ENCODE results near the gene PTCD3. TPM values are rescaled to one million over a fixed set of nuclear protein-coding genes. Genes with fewer than 3 reads are reported as not detected.

PTCD3 gene
- 86.1 and 100 TPM in 2 replicates for total RNA-seq (2014; rRNA removed)
- 15.4 TPM for polyA plus RNA-seq (2012)

DNA sequence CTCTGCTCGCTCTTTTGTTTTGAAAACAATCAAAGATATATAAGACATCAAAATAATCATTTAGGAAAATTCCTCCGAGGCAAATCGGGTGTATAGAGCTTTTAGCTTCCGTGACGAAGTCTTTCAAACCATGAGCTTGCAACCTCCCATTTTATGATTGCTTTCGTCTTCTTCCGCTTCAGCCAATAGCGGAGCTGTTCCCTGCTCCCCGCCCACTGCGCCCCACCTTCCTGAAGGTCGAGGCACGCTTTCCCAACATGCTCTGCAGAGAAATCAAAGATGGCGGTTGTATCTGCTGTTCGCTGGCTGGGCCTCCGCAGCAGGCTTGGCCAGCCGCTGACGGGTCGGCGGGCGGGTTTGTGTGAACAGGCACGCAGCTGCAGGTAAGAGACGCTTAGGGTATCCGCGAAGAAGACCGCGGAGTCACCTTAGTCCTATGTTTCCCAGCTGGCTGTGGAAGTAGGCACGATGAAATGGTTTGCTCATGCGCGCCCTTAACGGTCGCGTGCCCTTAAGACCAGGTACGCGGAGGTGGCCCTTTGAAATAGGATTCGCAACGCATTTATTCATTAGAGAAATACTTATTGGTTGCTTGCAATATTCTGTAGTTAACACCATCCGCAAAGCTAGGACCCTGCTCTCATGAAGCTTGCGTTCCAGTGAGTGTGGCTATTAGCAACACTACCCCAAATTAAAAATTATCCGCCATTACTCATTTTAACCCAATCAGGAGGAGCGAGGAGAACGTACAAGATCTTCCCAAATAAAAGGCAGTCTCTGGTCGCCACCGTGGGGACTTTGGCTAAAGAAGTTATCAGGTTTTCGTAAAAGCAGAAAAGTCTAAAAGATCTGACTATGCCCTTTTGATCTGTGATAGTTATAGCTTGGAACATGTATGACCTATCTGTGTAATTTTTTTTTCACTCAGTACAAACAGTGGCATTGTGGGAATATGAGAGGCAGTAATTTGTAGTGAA lies at the start of gene PTCD3:
Gene PTCD3 (plus strand): TSS at position 267 of the 977 bp plus-strand sequence. CDS start 13 bp downstream, at position 280.
- DNase-seq (ENCODE audit: low read depth) = peak; percentile 93

DNA sequence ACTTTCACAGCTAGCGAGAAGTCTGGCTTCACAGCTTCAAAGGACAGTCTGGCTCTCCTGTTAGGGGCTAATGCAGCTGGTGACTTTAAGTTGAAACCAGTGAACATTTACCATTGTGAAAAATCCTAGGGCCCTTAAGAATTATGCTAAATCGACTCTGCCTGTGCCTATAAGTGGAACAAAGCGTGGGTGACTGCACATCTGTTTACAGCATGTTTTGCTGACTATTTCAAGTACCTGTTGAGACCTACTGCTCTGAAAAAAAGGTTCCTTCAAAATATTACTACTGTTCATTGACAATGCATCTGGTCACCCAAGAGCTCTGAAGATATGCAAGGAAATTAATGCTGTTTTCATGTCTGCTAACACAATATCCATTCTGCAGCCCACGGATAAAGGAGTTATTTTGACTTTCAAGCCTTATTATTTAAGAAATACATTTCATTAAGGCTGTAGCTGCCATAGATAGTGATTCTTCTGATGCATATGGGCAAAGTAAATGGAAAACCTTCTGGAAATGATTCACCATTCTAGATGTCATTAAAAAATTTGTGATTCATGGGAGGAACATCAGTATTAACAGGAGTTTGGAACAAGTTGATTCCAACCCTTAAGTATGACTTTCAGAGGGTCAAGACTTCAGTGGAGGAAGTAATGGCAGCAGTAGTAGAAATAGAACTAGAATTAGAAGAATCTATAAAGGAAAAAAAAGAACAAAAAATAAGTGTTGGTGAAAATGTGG lies 49.3 kb upstream of the PTCD3 start:
- DNase-seq (ENCODE audit: low read depth) = no peak

DNA sequence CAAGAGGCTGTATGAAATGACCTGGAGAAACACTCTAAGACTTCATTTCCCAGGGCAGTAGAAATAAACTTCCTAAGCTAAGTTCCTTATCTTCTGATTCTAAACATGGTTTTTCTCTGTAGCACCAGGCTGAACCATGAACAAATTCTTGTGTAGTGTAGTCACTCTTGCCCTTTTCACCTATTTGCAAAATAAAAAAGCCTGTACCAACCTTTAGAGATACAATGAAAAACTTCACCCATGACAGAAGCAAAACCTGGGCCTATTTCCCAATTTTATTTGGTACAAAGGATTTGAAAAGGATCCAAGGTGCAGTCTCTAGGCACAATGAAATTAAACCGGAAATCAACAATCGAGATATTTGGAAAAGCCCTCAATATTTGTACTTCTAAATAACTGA lies 44.0 kb upstream of the PTCD3 start:
- peak; percentile 70 for DNase-seq (ENCODE audit: low read depth)

DNA sequence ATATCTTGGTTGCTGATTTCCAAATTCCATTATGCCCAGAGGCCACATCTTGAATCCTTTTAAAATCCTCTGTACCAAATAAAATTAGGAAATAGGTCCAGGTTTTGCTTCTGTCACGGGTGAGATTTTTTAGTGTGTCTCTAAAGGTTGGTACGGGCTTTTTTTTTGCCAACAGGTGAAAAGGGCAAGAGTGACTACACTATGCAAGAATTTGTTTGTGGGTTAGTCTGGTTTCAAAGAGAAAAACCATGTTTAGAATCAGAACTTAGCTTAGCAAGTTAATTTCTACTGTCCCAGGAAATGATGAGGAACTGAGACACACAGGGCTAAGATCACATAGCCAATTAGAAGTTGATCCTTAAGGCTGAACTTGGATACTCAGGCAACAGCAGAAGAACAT lies 42.0 kb upstream of the PTCD3 start:
- peak; percentile 72 for DNase-seq (ENCODE audit: low read depth)

DNA sequence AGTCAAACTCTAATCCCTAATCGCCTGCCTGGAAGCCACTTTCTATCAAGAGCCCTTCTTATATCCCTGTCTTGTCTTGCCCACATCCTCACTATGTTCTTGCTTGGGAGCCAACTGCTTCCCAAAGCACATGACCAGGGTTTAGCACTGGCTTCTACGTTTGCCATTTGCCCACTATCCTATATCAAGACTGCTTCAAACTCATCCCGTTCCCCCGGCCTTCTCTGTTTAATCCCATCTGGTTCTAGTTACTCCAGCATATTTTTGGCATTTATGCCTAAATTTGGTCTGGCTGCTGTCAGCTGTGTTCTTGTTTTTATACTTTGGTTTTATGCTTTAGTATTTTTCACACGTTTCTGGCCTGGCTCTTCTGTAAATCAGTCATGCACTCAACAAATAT lies 40.5 kb upstream of the PTCD3 start:
- DNase-seq (ENCODE audit: low read depth) = peak; percentile 24

DNA sequence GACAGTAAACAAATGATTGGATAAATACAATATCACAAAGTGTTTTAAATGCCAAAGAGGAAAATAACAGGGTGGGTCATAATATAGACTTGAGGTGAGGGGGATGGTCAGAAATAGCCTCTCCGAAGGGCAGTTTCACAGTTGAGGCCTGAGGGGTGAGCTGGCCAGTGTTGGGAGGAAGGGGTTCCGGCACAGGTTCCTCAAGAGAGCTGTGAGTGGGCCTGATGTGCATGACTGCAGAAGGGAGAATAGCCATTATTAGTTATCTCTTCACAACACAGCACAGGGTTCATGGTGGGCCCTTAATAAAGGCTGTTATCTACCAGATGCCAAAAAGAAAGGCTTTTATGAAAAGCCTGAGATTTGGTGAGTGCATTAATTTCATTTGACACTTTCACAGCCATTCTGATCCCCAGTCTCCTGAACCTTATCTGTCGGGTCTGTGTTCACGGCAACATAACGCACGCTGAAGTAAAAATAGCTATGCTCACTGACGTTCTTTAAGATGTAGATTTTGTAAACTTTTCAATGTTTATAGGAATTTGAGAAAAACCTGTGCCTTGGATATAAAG lies 39.9 kb upstream of the PTCD3 start:
- no peak for DNase-seq (ENCODE audit: low read depth)

DNA sequence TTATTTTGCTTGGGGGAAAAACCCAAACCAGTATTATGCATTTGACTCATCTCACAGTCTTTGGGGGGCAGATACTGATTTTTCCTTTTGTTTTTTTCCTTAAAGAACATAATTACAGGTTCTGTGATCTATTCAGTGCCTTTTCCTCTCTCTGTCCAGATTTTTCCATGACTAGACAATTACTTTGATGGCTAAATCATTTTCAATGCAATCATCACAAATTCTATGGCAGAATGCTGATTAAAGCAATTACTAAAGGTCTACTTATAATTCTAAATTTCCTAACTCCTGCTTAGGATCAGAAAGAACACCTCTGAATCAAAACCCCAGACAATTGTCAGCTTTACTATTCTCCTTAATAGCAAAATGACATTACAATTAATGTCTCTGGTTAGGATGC lies 39.1 kb upstream of the PTCD3 start:
- DNase-seq (ENCODE audit: low read depth) = no peak

DNA sequence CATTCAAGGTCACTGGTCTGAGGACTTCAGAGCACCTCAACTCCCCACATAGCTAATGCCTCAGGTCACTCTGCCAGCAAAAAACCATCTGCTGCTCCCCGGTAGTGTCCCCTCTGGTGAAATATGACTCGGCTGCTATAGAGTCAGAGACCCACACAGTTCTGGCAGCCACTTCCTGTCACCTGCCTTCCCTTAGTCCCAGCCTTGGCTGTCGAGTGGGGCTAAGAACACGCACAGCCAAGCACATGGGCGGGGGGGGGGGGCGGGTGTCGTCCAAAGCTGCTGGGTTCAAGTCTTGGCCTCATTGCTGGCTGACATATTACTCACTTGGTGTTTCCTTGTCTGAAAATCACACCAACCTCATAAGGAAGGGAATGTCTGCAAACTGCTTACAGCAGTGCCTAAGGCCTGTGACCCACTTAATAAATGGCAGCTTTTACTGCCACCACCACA lies 37.9 kb upstream of the PTCD3 start:
- peak; percentile 82 for DNase-seq (ENCODE audit: low read depth)

DNA sequence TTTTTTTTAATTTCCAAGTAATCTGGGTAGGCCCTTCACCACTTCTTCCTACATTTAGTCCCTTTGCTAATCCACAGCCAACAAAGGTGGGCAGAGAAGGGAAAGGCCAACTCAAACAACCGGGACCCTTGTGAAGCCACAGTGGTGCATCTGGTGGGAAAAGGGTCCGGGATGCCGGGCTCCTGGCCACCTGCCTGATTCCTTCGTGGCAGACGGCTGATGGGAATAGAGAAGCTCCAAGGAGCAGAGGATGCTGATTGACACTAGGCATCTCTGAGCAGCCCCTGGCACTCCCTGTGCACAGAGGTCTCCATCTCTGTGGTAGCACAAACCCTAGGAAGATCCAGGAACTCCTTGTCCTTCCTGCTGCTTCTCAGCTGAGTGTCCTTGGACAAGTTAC lies 37.4 kb upstream of the PTCD3 start:
- DNase-seq (ENCODE audit: low read depth) = no peak

DNA sequence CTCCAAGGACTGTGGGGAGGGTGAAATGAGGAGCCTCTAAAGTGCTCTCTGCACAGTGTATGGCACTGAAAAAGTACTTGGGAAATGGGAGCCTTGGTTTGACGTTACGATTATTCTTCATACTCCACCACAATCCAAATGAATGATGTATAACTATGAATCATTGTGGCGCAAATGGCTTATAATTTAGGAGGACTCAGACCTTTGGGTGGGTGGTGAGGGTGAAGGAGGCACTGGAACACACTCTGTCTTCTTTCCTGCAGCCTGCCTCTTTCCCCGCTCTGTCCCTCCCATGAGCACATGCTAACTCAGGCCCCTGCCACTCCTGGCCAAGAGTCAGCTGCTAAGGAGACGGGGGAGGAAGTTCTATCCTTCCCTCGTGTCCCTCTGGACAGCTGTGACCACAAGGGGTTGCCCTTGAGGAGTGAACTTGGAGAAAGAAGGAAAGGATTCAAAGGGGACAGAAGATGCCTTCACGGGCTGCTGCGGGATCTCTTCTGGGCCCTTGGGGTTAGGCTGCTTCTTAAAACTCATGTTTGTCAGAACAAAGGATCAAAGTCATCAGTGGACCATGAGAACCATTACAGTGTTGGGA lies 36.8 kb upstream of the PTCD3 start:
- DNase-seq (ENCODE audit: low read depth) = peak; percentile 95

DNA sequence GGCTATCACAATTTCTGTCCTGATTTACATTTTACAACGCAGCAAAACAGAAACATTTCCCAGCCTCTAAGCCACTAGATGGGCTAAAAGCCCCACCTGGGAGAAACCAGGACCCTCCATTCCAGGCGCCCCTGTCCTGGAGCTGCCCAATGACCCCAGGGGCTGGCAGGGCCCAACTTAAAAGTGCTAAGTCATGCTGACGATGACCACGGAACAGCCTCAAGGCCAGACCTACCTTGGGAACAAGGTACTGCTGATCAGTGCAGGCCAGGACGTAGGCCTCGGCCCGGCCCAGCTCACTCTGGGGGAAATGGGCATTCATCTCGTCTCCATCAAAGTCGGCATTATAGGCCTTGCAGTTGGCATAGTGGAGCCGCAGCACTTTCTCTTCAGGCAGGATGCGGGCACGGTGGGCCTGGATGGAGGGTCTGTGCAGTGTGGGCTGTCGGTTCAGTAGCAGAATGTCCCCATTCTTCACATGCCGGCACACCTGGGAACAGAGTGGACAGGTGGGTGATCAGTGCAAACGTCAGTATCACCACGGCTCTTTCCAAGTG lies 36.2 kb upstream of the PTCD3 start:
- no peak for DNase-seq (ENCODE audit: low read depth)

DNA sequence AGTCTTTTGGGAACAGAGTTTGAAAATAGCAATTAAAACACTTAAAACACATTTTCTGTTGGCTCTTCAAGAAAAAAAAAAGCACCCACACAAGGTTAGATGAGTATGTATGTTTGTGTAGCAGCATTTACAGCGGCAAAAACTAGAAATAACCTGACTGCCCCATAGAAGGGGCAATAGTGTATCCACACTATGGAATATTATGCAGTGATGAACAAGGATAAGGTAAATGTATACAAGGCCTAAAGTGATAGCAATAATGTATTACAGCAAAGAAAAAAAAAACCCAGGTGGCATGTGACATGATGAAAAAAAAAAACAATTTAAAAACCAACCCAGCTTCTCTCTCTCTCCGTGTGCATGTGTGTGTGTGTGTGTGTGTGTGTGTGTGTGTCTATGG lies 35.2 kb upstream of the PTCD3 start:
- DNase-seq (ENCODE audit: low read depth) = no peak

DNA sequence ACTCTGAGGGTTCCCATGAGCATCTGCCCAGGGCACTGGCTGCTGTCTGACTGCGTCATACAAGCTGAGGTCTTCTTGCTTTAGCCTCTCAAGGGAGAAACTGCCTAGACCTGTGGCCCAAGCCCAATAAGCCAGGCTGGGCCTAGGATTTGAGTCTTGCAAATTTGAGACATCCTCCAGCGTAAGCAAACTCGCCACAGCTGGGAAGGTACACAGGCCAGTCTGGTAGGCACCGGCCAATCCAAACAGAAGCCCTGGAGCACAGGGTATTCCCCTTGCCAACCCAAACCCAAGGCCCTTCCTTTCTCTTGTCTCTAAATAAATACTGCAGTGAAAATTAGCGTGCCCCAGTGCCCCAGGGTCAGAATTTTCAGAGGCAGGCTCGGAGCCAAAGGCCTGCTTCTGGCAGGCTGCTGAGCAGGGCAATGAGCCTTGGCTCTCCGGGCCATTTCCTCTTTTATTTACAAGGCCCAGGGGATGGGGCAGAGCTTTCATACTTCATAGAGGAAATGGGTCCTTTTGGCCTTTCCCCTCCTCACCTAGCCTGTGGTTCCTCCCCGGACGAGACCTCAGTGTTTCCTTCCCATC lies 33.7 kb upstream of the PTCD3 start:
- peak; percentile 12 for DNase-seq (ENCODE audit: low read depth)

DNA sequence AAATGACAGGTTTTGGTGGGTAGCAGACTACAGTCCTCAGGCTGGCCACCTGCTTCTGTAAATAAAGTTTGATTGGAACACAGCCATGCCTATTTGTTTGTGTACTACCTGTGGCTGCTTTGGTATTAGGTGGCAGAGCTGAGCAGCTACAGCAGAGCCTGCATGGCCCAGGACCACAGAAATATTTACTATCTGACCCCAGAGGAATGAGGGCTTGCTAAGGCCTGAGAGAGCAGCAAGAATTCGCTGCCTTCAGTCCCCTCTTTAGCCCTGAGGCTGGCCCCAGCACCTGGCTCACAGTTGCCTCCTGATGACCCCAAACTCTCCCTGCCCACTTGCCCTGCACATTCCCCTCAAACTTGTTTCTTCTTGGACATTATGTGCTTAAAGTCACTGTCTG lies 32.8 kb upstream of the PTCD3 start:
- no peak for DNase-seq (ENCODE audit: low read depth)

DNA sequence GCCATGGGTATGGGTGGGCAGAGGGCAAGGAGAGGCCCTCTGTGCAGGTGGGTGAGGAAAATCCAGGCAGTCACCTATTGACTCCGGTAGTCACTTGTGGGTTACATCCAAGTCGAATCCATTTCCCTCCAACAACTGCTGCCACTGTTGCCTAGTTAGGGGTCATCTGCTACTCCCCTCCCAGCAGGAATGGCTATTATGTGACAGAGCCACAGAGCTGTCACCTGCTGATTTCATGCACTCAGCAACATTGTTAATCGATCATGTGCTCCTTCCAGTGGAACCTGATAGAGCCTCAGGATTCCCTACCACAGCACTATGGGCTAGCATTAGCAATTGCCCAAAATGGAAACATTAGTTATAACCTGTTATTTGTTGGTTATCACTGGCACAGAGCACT lies 31.8 kb upstream of the PTCD3 start:
- no peak for DNase-seq (ENCODE audit: low read depth)

DNA sequence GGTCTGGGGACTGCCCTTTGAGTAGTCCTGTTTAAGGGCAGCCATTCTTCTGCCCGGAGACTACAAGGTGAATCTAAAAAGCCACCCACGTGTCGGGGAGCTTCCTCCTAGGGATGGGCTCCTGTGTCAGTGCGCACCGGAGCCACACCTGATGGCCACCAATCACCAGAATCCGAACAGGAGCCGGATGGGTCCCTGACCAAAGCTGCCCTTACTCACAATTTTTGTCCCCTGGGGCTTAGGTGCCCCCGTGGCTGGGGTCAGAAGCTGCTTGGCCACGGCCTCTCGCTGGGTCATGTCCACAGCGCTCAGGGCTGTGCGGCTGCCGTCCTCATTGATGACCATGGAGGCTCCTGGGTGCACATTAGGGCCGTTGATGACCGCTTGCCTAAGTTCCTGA lies 31.2 kb upstream of the PTCD3 start:
- DNase-seq (ENCODE audit: low read depth) = no peak

DNA sequence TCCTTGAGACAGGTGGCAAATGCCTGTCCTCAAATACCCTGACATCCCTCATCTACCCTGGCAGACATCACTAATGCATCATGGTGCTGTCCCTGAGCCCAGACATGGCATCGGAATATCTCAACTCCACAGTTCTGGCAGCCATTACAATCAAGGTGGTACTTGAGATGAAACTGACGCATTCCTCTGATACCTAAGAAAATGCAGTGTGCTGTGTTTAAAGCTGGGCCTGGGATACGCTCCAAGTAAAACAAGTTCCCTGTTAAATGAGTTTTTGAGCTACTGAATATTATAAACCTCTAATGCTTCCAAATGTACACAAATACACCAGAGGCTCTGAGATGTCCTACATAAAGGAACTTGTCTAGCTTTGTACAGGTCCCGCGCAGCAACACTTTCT lies 30.1 kb upstream of the PTCD3 start:
- DNase-seq (ENCODE audit: low read depth) = no peak

DNA sequence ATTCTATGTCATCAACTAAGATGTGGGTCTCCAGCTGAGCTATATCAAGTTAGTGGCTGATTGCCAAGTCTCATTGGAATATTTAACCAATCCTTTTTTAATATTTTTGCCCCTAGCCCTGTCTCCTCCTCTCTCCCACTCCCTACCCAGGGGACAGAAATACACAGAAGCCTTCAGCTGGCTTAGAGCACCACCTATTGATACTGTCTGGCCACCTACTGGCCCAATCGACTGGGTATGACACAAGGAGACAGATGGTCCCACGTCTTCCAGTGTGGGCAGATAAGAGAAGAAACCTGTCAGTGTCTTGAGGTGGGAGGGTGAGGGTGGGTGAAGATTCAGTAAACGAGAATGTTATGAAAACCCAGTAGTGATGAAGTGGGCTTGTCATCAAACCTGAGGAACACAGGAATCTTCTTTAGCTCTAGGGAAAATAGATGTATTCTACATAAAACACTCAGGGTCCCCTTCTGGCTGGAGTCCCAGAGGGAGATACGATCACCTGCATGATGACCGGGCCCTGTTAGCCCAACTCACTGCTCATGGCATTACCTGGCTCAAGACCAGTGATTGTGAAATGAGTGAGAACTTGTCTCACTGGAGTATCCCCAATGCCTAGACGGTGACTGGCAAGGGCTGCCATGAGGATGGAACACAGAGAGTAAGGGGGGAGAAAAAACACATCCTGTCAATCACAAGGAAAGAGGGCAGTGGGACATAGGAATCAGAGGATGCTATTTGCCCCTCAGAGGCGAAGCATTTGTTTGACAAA lies 27.1 kb upstream of the PTCD3 start:
- peak; percentile 54 for DNase-seq (ENCODE audit: low read depth)

DNA sequence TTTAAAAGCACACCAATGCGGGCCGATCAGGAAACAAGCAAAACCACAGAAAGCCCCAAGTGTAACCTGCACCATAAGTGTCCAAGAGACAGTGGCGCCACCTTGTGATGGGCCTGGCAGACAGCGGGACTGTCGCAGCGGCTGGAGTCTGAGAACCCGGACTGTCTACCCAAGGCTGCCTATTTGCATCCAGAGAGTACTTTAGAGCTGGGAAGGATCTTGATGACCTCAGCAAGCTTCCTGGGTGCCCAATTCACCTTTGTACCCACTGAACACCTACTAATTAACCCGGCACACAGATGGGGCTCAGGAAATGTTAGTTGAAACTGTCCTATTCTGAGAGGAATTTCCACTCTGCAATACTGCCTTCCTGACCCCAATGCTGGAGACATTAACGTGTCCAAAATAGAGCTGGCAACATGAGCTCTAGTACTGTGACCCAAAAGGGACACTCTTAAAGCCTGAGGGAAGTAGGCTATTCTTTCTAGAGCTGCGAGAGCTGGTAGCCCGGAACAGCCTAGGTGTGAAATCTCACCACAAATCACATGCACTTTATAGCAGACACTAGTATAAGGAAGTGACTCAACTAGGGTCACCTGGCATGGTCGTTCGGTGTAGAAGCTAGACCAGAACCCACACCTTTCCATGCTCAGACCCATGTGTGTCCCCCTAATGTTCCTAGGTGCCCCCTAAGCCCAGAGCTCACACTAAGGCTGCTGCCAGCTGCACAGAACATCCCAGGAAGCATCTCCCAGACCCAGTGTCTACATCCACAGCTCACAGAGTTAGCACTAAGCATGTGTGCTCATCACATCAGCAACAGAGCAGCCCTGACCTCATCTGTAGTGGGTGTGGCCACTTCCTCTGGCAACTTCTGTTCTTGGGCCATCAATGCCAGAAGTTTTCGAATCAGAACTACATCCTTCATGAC lies 25.8 kb upstream of the PTCD3 start:
- DNase-seq (ENCODE audit: low read depth) = peak; percentile 59
